ENCODE results near the gene CRISPLD2.
A peak's percentile ranks its signal among the peaks of the same experiment; 100 is the strongest.

The CRISPLD2 gene

GRCh38 chr16:84819644-84820304 is at the start of gene CRISPLD2:
TSS of gene CRISPLD2 (plus strand) at chr16:84819985. CDS start at chr16:84838496, 18,511 bp downstream.
- no peak for DNase-seq (ENCODE audit: low read depth, low spot score)

GRCh38 chr16:84773312-84773711 is 46.5 kb upstream of the CRISPLD2 start:
- DNase-seq (ENCODE audit: low read depth, low spot score), result no peak

GRCh38 chr16:84774810-84775209 is 45.0 kb upstream of the CRISPLD2 start:
- DNase-seq (ENCODE audit: low read depth, low spot score), result peak; percentile 62

GRCh38 chr16:84775262-84775810 is 44.4 kb upstream of the CRISPLD2 start:
- DNase-seq (ENCODE audit: low read depth, low spot score), result no peak

- no peak for DNase-seq (ENCODE audit: low read depth, low spot score)
Observed at GRCh38 chr16:84777435-84777834, 42.4 kb upstream of the CRISPLD2 start.

- DNase-seq (ENCODE audit: low read depth, low spot score), result no peak
Observed at GRCh38 chr16:84778720-84779119, 41.1 kb upstream of the CRISPLD2 start.

GRCh38 chr16:84780063-84780462 is 39.7 kb upstream of the CRISPLD2 start:
- no peak for DNase-seq (ENCODE audit: low read depth, low spot score)

GRCh38 chr16:84780544-84781376 is 39.0 kb upstream of the CRISPLD2 start:
- no peak for DNase-seq (ENCODE audit: low read depth, low spot score)

GRCh38 chr16:84782846-84783245 is 36.9 kb upstream of the CRISPLD2 start:
- DNase-seq (ENCODE audit: low read depth, low spot score), result no peak

GRCh38 chr16:84785843-84786581 is 33.8 kb upstream of the CRISPLD2 start:
- no peak for DNase-seq (ENCODE audit: low read depth, low spot score)

- DNase-seq (ENCODE audit: low read depth, low spot score), result no peak
Observed at GRCh38 chr16:84786605-84787262, 33.1 kb upstream of the CRISPLD2 start.

- no peak for DNase-seq (ENCODE audit: low read depth, low spot score)
Observed at GRCh38 chr16:84787263-84787622, 32.5 kb upstream of the CRISPLD2 start.

GRCh38 chr16:84788920-84789391 is 30.8 kb upstream of the CRISPLD2 start:
- no peak for DNase-seq (ENCODE audit: low read depth, low spot score)

GRCh38 chr16:84789431-84789830 is 30.4 kb upstream of the CRISPLD2 start:
- DNase-seq (ENCODE audit: low read depth, low spot score), result no peak

GRCh38 chr16:84790301-84790700 is 29.5 kb upstream of the CRISPLD2 start:
- DNase-seq (ENCODE audit: low read depth, low spot score), result no peak

- no peak for DNase-seq (ENCODE audit: low read depth, low spot score)
Observed at GRCh38 chr16:84791088-84791487, 28.7 kb upstream of the CRISPLD2 start.

- DNase-seq (ENCODE audit: low read depth, low spot score), result no peak
Observed at GRCh38 chr16:84791501-84791900, 28.3 kb upstream of the CRISPLD2 start.

GRCh38 chr16:84794186-84794585 is 25.6 kb upstream of the CRISPLD2 start:
- no peak for DNase-seq (ENCODE audit: low read depth, low spot score)

GRCh38 chr16:84794626-84795025 is 25.2 kb upstream of the CRISPLD2 start:
- DNase-seq (ENCODE audit: low read depth, low spot score), result no peak

- DNase-seq (ENCODE audit: low read depth, low spot score), result peak; percentile 92
Observed at GRCh38 chr16:84795329-84796053, 24.3 kb upstream of the CRISPLD2 start.
